ENCODE data around the gene FOXRED2. TPM values are rescaled to one million over a fixed set of nuclear protein-coding genes. Genes with fewer than 3 reads are reported as not detected.
A peak's percentile ranks its signal among the peaks of the same experiment; 100 is the strongest.

The FOXRED2 gene
- total RNA-seq, 1 experiment from 2014 or later, result 37.7 TPM

DNA sequence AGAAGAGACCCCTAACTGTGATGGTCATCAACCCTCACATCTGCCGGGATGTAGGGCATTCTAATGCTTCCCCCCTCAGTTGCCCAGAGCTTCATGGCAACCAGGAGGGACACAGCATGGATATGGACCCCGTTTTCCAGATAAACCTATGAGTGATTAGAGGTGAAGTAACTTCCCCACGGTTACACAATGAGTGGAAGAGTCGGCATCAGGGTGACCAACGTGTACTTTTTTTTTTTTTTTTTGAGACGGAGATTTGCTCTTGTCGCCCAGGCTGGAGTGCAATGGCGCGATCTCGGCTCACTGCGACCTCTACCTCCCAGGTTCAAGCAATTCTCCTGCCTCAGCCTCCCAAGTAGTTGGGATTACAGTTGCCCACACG lies 50.4 kb downstream of the FOXRED2 start:
- Histone ChIP-seq H3K27ac (ENCODE audit: low read length) (no peak overlapping the region), H3K36me3 (ENCODE audit: control insufficient read depth, insufficient read depth, low read length) (no peaks in the 10 kb centered on the region), H3K4me3 (ENCODE audit: low read depth in 2 of 2, low read length in 2 of 2) (no peak overlapping the region), H3K4me1 (ENCODE audit: control insufficient read depth, insufficient read depth, low read length) (peaks cover 39% of the 10 kb centered on the region), H3K27me3 (ENCODE audit: control insufficient read depth, insufficient read depth, low read length) (no peaks in the 10 kb centered on the region), H3K9me3 (ENCODE audit: control insufficient read depth, insufficient read depth, low read depth, low read length) (no peaks in the 10 kb centered on the region)
- in situ Hi-C loops (cut with HindIII; ENCODE audit: low pct_unique_long_range_greater_than_20kb, low sequenced_read_pairs) (no loop called here), intact Hi-C loops (cut with micrococcal nuclease; ENCODE audit: unreplicated experiment) (no loop called here)
- TF ChIP-seq CTCF (IDR thresholded peaks at IDR 0.05) (no peak), TCF7L2 (IDR thresholded peaks at IDR 0.05; ENCODE audit: low read depth, low read length) (no peak), POLR2AphosphoS5 (IDR thresholded peaks at IDR 0.05; ENCODE audit: low read depth, low read length) (no peak), SIN3A (IDR thresholded peaks at IDR 0.05; ENCODE audit: borderline replicate concordance, insufficient read depth, low read depth, low read length) (no peak)
- TF ChIP-seq, protein P1, sequence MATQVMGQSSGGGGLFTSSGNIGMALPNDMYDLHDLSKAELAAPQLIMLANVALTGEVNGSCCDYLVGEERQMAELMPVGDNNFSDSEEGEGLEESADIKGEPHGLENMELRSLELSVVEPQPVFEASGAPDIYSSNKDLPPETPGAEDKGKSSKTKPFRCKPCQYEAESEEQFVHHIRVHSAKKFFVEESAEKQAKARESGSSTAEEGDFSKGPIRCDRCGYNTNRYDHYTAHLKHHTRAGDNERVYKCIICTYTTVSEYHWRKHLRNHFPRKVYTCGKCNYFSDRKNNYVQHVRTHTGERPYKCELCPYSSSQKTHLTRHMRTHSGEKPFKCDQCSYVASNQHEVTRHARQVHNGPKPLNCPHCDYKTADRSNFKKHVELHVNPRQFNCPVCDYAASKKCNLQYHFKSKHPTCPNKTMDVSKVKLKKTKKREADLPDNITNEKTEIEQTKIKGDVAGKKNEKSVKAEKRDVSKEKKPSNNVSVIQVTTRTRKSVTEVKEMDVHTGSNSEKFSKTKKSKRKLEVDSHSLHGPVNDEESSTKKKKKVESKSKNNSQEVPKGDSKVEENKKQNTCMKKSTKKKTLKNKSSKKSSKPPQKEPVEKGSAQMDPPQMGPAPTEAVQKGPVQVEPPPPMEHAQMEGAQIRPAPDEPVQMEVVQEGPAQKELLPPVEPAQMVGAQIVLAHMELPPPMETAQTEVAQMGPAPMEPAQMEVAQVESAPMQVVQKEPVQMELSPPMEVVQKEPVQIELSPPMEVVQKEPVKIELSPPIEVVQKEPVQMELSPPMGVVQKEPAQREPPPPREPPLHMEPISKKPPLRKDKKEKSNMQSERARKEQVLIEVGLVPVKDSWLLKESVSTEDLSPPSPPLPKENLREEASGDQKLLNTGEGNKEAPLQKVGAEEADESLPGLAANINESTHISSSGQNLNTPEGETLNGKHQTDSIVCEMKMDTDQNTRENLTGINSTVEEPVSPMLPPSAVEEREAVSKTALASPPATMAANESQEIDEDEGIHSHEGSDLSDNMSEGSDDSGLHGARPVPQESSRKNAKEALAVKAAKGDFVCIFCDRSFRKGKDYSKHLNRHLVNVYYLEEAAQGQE (IDR thresholded peaks at IDR 0.05; ENCODE audit: insufficient read depth in 1 of 2, low read depth in 2 of 2, low read length in 1 of 2), result no peak
- DNase-seq (ENCODE audit: low read depth, low spot score) (no peak), ATAC-seq (no peak)
- CTCF ChIA-PET, result no interaction called here
- BruUV-seq (replicated peaks), result no TSS peak
- POLR2A ChIA-PET, result no interaction called here

GRCh38 chr22:36455571-36456463 lies 51.0 kb downstream of the FOXRED2 start:
- Histone ChIP-seq H3K4me1 (ENCODE audit: control insufficient read depth, insufficient read depth, low read length) (peaks cover 41% of the 10 kb centered on the region), H3K27ac (ENCODE audit: low read length) (peak overlapping the region; percentile 86), H3K36me3 (ENCODE audit: control insufficient read depth, insufficient read depth, low read length) (no peaks in the 10 kb centered on the region), H3K4me3 (ENCODE audit: low read depth in 2 of 2, low read length in 2 of 2) (peak overlapping the region; percentile 40 to 45), H3K9me3 (ENCODE audit: control insufficient read depth, insufficient read depth, low read depth, low read length) (no peaks in the 10 kb centered on the region), H3K27me3 (ENCODE audit: control insufficient read depth, insufficient read depth, low read length) (no peaks in the 10 kb centered on the region)
- DNase-seq (ENCODE audit: low read depth, low spot score) (no peak), ATAC-seq (peak; percentile 20)
- intact Hi-C loops (cut with micrococcal nuclease; ENCODE audit: unreplicated experiment), result no loop called here
- TF ChIP-seq, protein P1 (IDR thresholded peaks at IDR 0.05; ENCODE audit: insufficient read depth in 1 of 2, low read depth in 2 of 2, low read length in 1 of 2), result no peak
- TF ChIP-seq POLR2AphosphoS5 (IDR thresholded peaks at IDR 0.05; ENCODE audit: low read depth, low read length) (no peak), TCF7L2 (IDR thresholded peaks at IDR 0.05; ENCODE audit: low read depth, low read length) (no peak), SIN3A (IDR thresholded peaks at IDR 0.05; ENCODE audit: borderline replicate concordance, insufficient read depth, low read depth, low read length) (no peak), CTCF (IDR thresholded peaks at IDR 0.05) (no peak)
- in situ Hi-C loops (cut with HindIII; ENCODE audit: low pct_unique_long_range_greater_than_20kb, low sequenced_read_pairs), result no loop called here
- ChIA-PET CTCF (no interaction called here), POLR2A (no interaction called here)
- no TSS peak for BruUV-seq (replicated peaks)

Data from Panc1 (cell line).